Lung (tissue), 12 donors: ENCODE data around the gene ACY1. TPM values are rescaled to one million over a fixed set of nuclear protein-coding genes. Genes with fewer than 3 reads are reported as not detected.
A peak's percentile ranks its signal among the peaks of the same experiment; 100 is the strongest.

Experiments used
- ATAC-seq: fragments of 200-7000 bp; cut with Tn5 transposase; one replicate; pipeline ENCODE4 v1.9.1; 2020; ENCODE audit warnings: moderate number of reproducible peaks; ENCODE audit not compliant: insufficient read depth, low FRiP score
- DNase-seq, 3 donors: peaks; one replicate each; pipeline ENCODE4 v3.0.0-alpha.2; 2013 to 2017
- H3K27ac ChIP-seq, 2 donors: one replicate each; pipeline ENCODE4 v1.5.1; 2013; ENCODE audit warnings: mild to moderate bottlenecking in 2 of 2, moderate library complexity in 2 of 2, control low read depth in 1 of 2, inconsistent platforms in 1 of 2, low read depth in 1 of 2, low read length in 1 of 2
- H3K27me3 ChIP-seq, 3 donors: one replicate each; pipeline ENCODE4 v1.5.1; 2013; ENCODE audit warnings: low read length in 2 of 3; ENCODE audit not compliant: control insufficient read depth in 3 of 3, insufficient read depth in 3 of 3
- H3K36me3 ChIP-seq, 4 donors: one replicate each; pipeline ENCODE4 v1.5.1; 2013; ENCODE audit warnings: low read length in 4 of 4, mild to moderate bottlenecking in 1 of 4, moderate library complexity in 1 of 4; ENCODE audit not compliant: control insufficient read depth in 4 of 4, insufficient read depth in 4 of 4
- H3K4me1 ChIP-seq, 5 donors: one replicate each; pipeline ENCODE4 v1.5.1; 2013; ENCODE audit warnings: low read length in 5 of 5, mild to moderate bottlenecking in 2 of 5, moderate library complexity in 1 of 5; ENCODE audit not compliant: control insufficient read depth in 5 of 5, insufficient read depth in 5 of 5
- H3K4me3 ChIP-seq: one replicate; pipeline ENCODE4 v1.5.1; 2013; ENCODE audit warnings: mild to moderate bottlenecking, control low read depth, moderate library complexity
- H3K9ac ChIP-seq, 2 donors: one replicate each; pipeline ENCODE4 v1.5.1; 2013; ENCODE audit warnings: low read length in 2 of 2, control low read depth in 1 of 2; ENCODE audit not compliant: insufficient read depth in 1 of 2
- H3K9me3 ChIP-seq, 4 donors: one replicate each; pipeline ENCODE4 v1.5.1; 2013; ENCODE audit warnings: low read length in 3 of 4, mild to moderate bottlenecking in 1 of 4, moderate library complexity in 1 of 4; ENCODE audit not compliant: control insufficient read depth in 4 of 4, insufficient read depth in 3 of 4
- CTCF ChIP-seq: IDR thresholded peaks from 2 replicates; pipeline ENCODE4 v1.5.1; 2012; ENCODE audit warnings: mild to moderate bottlenecking; ENCODE audit errors: control extremely low read depth, extremely low read depth
- WGBS, 2 donors: extraction: QIAGEN DNeasy Blood & Tissue Kit; methylation state at CpG; one replicate each; pipeline ENCODE4 v1.1.7; 2013; 5-methylcytosine and 5-hydroxymethylcytosine counted together
- polyA plus RNA-seq, 2 donors: library from polyadenylated mRNA; stranded (reverse); fragments of 200-250 nt; gene quantifications; one replicate each; pipeline ENCODE4 v1.2.1, GENCODE V29; 2013
- total RNA-seq, 2 donors: library from RNA; depleted of rRNA in 1 of 2; stranded (reverse); fragments of >200 nt in 1 of 2; gene quantifications; one replicate each; pipeline ENCODE4 v1.2.1, GENCODE V29; 2014 to 2021
- donor health status: control.
- donor health status: control.
- donor health status: Bipolar disorder and iron deficiency.
- donor health status: healthy.
- donor health status: DM: yes; HTN: yes; CAD: no.

Gene ACY1
- total and polyA plus RNA-seq, 4 donors, result 19.6 to 52.6 (median 39.0) TPM

DNA sequence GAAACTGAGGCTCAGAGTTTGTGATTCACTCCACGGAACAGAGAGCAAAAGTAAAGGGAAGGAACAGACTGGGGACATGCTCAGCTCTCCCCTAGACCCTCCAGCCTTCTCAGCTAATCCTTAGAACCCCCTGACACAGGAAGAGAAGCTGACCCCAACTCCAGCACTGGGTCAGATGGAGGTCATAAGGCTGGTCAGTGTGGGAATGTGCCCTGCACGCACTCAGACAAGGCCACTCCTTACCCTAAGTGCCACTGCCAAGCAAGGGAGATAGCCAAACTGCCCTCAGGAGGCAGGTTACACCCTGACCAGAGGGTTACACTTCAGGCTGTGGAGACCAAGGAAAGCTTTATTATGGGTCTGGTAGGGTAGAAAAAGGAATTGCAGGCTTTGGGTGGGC, 11.2 kb downstream of the ACY1 start:
- H3K4me3 ChIP-seq, result peak overlapping the region; percentile 99
- peaks cover 2 to 21% (median 20%) of the 10 kb centered on the region in 4 donors for H3K36me3 ChIP-seq
- peak overlapping the region; percentile 99 to 100 for H3K9ac ChIP-seq
- no peak for TF ChIP-seq CTCF
- DNase-seq, result no peak
- peaks cover 0 to 2% (median 0%) of the 10 kb centered on the region in 3 donors for H3K27me3 ChIP-seq
- no peak for ATAC-seq
- 67 to 90% methylated on average over 2 of the region's 2 CpGs for whole genome bisulfite sequencing, 2 donors
- peaks cover 4 to 14% (median 9%) of the 10 kb centered on the region in 5 donors for H3K4me1 ChIP-seq
- H3K27ac ChIP-seq, result peak overlapping the region in 1 of 2 donors; percentile 96
- peaks cover 0 to 2% (median 0%) of the 10 kb centered on the region in 4 donors for H3K9me3 ChIP-seq

DNA sequence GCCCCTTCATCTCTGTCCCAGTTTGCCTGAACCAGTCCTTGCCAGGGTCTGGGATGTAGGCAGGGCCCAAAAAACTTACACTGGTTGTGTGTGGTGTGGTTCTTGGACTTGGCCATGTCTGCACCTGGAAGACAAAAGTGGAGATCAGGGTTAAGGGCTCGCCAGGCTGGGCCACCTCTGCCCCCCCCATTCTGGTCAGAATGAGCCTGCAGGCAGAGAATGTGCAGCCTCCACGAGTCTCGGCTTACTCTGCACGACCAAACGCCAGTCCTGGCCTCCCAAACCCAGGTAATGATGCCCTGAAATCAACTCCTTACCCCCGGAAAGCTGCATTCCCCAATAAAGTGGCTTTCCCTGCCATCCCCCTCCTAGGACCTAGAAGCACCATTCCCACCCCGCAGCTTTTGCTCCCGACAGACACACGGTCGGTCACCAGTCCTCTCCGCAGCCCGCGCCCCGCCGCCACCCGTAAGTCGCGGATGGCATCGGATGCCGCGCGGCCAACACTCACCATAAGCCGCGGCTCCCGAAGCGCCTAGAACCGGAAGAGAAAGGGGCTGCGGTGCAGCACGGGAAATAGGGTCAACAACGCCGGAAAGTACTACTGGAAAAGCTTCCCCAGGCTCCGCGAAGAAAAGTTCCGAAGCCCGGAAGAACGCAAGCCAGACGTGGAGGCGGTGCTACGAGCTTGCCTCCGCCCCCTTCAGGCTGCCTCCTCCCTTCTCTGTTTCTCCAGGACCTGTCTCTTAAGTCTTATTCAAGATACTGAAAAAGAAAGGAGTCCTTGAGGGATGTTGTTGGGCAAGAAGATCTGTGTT, 12.2 kb downstream of the ACY1 start, which contains the start of gene RPL29:
TSS of gene RPL29 (minus strand) at position 550 of the 818 bp plus-strand sequence. CDS start at position 116, 434 bp downstream.
- peak; percentile 96 for ATAC-seq
- Histone ChIP-seq H3K27me3 (peaks cover 0 to 2% (median 0%) of the 10 kb centered on the region in 3 donors), H3K4me1 (peaks cover 4 to 12% (median 9%) of the 10 kb centered on the region in 5 donors), H3K4me3 (peak within 1 kb of the TSS; percentile 99), H3K9me3 (peaks cover 0 to 2% (median 0%) of the 10 kb centered on the region in 4 donors), H3K36me3 (peaks cover 2 to 21% (median 20%) of the 10 kb centered on the region in 4 donors), H3K27ac (peak within 1 kb of the TSS; percentile 65 to 96), H3K9ac (peak within 1 kb of the TSS; percentile 99 to 100)
- 1% methylated on average over 40 of the region's 40 CpGs for WGBS, 2 donors
- DNase-seq, result peak; percentile 95 to 99 (median 97)
- peak; percentile 8 for TF ChIP-seq CTCF

- Histone ChIP-seq H3K4me1 (peaks cover 4 to 12% (median 9%) of the 10 kb centered on the region in 5 donors), H3K9ac (no peak overlapping the region), H3K9me3 (peaks cover 0 to 2% (median 0%) of the 10 kb centered on the region in 4 donors), H3K27me3 (peaks cover 0 to 2% (median 0%) of the 10 kb centered on the region in 3 donors), H3K4me3 (no peak overlapping the region), H3K36me3 (peaks cover 2 to 21% (median 20%) of the 10 kb centered on the region in 4 donors), H3K27ac (no peak overlapping the region)
- DNase-seq, result no peak
- TF ChIP-seq CTCF, result no peak
- 51 to 84% methylated on average over 2 of the region's 2 CpGs for WGBS, 2 donors
- ATAC-seq, result no peak
Observed at GRCh38 chr3:51997172-51997571, 13.8 kb downstream of the ACY1 start.
